HG03159 (cell line): ENCODE data around the gene KCTD13.
"Not testable (repeated sequence)": the region's sequence is repeated elsewhere in the genome, so short reads cannot be mapped to it uniquely, and the experiment has no call there.

Experiments used
- ATAC-seq: cut with Tn5 transposase; IDR thresholded peaks from one replicate; pipeline ENCODE4 v1.9.1; 2021; ENCODE audit warnings: mild to moderate bottlenecking, moderate library complexity; ENCODE audit not compliant: unreplicated experiment

KCTD13 gene

DNA sequence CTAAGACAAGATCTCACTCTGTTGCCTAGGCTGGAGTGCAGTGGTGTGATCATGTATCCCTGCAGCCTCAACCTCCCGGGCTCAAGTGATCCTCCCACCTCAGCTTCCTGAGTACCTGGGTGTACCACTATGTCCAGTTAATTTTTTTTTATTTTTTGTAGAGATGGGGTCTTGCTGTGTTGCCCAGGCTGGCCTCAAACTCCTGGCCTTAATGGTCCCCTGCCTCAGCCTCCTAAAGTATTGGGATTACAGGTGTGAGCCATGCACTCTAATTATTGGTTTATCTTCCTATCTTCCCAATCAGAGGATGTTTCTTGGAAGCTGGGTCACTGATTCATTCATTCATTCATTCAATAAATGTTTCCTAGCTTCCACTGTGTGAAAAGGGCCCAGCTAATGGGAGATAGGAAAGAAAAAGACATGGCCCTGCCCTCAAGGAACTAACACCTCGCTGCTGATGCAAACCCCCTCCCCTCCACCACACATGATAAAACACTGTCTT lies 17.3 kb downstream of the KCTD13 start:
- no peak for ATAC-seq

DNA sequence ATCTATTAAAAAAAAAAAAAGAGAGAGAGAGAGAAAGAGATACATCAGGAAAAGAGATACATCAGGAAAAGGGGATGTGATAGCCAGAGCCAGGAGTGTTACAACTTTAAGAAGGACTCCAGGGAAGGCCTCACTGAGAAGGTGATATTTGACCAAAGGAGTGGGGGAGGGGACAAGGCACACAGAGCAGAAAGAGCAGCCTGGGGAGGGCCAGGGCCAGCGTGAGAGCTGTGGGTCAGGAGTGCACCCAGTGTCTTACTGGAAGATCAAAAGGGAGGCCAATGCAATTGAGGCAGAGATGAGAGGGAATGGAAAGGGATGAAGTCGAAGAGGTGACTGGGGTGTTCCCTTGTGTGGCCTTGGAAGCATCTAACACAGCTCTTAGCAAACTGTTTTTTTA lies 18.1 kb downstream of the KCTD13 start:
- no peak for ATAC-seq

DNA sequence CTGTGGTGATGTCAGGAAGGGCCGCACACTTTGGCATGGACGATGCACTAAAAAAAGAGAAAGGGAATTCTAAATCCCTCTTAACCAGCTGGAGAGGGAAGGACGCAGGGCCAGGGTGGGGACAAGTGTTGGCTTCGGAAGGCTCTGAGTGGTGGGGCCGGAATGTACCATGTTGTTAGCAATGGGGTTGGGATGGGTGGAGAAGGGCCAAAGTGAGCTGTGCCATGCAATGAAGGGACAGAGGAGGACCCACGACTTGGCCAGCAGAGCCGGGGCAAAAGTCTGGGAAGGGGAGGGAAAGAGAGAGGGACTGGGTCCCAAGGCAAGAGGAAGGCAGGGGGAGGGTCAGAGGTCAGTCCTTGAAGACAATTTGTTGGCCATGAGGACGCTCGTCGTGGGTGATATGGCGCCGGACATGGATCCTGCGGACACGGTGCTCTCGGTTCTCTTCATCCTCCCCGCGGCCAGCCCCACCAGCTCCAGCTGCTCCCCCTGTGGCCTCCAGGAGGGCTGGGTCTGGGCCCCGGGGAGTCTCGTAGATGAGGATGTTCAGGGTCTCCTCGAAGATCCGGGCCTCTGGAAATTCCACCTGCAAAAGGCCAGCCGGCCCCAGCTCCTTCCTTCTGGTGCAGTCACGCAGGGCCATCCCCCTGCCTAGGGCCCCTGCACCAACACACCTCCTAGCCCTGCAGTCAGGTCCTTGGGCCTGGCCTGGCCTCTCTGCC lies 19.3 kb downstream of the KCTD13 start:
- ATAC-seq = no peak

DNA sequence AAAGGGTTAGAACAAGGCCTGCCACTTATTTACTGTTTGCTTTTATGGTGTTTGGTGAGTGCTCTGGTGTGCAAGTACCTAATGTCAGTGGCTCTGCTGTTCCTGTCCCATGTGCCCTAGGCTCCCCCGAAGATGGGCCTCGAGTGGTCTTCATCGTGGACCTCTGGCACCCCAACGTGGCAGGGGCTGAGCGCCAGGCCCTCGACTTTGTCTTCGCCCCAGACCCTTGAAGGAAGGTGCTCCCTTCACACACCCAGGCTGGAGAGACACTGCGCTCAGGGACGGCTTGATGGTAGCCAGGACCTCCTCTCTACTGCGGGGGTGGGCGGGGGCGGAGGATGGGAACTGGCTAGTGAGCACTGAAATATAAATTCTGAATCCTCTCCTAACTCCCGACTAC lies 20.4 kb downstream of the KCTD13 start:
- no peak for ATAC-seq

DNA sequence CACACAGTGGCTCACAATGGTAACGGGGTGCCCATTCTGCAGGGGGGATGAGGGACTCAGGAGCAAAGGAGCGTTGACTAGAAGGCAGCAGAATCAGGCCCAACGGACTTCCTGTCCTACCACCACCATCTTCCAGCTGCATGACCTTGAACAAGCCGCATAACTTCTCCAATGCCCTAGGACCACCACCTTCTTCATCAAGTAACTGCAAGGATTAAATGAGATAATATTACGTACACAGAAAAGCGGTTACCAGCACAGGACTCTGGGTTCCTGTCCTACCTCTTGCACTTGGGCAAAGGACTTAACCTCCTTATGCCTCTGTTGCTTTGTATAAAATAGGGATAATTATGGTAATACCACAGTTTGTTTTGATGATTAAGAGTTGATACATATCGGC lies 21.1 kb downstream of the KCTD13 start:
- ATAC-seq = no peak

DNA sequence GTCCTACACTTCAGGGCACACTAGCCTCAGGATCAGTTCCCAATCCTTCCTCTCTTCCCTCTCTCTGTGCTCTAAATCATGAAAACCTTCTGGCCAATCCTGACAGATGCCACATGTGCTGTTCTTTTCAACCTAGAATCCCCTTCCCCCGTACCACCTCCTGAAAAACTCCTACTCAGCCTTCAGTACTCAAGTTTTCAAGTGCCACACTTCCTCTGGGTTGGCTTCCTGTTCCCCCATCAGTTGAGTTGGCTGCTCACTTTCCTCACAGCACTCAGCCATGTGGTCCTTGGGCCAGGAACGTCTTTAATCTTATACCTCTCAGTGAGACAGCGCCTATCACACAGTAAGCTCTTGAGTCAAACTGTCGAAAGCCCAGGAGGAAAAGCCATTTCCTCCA lies 22.4 kb downstream of the KCTD13 start:
- no peak for ATAC-seq

DNA sequence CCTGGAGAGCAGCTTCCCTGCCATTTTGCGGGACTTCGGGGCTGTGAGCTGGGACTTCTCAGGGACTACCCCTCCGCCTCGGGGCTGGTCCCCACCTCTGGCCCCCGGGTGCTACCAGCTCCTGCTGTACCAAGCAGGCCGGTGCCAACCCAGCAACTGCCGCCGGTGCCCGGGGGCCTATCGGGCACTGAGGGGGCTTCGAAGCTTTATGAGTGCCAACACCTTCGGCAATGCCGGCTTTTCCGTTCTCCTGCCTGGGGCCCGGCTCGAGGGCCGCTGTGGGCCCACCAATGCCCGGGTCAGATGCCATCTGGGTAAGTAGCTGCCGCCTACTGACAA lies 24.4 kb downstream of the KCTD13 start:
- no peak for ATAC-seq

DNA sequence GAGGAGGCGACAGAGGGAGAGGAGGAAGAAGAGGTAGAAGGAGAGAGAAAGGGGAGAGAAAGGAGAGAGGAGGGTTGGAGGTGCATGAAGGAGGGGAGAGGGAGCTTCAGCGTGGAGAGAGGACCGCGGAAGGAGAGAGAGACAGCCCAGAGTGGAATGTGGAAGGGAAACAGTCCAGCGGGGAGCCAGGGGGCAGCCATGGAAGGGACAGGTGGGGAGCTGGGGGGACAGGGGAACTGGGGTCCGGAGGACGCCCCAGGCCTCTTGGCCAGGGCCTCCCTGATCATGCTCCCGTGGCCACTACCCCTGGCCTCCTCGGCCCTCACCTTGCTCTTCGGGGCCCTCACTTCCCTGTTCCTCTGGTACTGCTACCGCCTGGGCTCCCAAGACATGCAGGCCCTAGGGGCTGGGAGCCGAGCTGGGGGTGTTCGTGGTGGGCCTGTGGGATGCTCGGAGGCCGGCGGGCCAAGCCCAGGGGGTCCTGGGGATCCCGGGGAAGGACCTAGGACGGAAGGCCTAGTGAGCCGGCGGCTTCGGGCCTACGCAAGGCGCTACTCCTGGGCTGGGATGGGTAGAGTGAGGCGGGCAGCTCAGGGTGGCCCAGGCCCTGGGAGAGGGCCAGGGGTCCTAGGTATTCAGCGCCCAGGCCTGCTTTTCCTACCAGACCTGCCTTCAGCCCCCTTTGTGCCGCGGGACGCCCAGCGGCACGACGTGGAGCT lies 25.0 kb downstream of the KCTD13 start:
- no peak for ATAC-seq

DNA sequence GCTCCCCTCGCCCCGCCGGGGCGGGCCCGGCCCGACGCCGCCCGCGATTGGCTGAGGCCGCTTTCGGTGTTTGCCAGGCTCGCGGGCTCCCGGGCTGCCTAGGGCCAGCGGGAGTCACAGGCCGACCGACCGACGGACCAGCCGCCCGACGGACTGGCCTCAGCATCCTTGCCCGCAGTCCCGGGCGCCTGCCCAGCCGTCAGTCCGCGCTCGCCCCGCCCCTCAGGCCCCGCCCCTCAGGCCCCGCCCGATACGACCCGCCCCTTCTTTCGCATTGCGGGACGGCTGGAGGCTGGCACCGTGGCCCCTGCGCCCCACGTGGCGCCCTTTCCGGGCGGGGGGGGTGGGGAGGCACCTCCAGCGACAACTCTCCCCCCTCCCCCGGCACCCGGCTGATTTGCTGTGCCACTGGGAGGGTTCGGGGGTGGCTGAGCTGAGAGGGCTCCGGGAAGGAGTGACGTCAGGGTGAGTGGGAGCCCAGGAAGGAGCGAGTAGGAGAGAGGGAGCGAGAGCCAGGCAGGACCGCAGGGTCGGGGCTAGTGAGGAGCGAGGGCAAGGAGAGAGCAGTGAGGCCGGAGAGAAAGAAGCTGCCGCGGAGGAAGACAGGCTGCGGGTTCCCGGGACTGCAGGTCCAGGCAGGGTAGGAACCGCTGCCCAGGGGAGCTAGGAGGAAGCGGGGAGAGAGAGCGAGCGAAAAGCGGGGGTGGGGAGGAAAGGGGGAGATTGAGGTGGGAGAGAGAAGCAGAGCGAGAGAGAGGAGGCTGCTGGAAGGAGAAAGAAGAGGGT lies 25.7 kb downstream of the KCTD13 start, which contains the start of gene ASPHD1:
Gene ASPHD1 (plus strand): TSS at position 387 of the 786 bp plus-strand sequence. CDS start 484 bp downstream, outside the sequence.
- ATAC-seq = peak; percentile 57

DNA sequence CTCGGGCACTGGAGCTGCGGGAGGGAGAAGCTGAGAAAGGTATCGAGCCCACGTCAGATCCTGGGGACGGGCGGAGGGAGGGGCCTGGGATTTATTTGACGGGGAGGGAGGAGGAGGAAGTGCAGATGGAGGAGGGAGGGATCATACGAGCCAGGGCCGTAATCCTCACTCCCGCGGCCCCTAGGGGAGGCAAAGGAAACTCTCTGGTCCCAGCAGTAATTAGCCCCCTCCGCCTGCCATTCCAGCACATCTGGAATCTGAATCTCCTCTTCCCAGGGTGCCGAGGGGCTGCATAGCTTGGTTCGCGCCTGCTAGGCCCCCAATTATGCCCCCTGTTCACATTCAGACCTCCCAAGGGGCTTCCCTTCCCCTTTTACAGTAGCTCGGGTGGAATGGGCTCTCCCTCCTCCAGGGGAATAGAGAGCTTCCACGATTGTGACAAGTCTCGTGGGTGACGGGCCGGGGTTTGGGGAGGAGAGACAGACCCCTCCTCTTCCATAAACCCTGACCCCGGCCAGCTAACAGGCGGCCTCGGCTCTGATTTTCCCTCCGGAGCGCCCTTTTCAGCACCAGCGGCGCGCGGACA lies 26.4 kb downstream of the KCTD13 start, which contains the start of gene SEZ6L2:
Gene SEZ6L2 (minus strand): TSS at position 35 of the 586 bp plus-strand sequence. CDS start 531 bp downstream, outside the sequence.
- ATAC-seq = no peak

DNA sequence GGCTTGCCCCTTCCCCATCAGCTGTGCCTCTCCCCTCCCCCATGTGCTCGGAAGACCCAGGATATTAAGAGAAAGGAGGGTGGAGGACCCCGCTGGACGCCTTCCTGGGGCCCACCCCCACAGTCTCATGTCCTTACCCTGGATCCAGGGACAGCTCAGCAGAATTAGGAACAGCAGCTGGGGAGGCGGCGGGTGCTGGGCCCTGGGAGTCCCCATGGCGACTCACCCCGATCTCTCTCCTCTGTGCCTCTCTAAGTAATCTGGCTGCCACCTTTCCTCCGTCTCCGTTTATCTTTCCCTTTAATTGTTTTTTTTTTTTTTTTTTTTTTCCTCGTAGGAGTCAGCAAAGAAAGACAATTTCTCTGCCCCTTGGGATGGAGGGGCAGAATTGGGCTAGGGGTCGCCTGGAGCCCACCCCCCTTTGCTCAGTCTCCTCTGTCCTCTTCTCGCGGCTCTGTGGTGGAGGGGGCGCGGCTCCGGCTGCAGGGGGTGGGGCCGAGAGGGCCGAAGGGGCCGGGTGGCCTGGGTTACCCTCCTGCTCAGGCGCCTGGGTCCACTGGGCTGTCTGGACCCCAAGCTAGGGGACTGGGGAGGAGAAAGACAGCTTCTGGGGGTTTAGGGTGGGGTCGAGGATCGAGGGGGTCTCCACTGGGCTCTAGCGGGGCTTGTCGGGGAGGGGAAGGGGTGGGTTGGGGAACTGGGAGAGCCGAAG lies 27.1 kb downstream of the KCTD13 start:
- no peak for ATAC-seq

DNA sequence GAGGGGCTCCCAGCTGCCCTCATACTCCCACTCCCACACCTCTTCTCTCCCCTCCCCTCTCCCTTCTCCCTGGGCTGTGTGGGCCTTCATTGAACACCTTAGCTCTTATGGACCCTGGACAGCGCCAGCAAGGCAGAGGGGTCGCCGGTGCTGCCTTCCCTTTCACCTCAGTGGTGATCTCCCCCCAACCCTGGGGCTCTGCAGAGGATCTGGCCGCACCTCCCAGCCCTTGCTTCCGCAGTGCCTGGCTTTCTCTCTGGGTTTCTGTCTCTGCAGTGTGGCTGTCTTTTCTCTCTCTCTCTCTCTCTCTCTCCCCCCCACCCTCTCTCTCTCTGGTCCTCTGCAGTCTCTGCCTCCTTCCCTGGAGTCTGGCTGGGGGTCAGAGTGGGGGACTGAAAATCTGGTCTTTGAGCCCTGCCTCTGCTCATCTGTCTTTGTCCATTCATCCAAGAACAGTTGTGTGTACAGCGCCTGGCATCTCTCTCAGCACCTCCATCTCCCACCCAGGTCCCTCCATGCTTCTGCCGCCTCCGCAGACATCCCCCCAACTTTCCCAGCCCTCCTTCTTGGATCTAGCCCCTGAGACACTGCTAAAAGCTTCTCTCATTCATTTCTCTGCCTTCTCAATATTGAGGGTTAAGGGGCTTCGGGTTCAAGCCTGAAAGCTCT lies 27.8 kb downstream of the KCTD13 start:
- ATAC-seq = no peak

DNA sequence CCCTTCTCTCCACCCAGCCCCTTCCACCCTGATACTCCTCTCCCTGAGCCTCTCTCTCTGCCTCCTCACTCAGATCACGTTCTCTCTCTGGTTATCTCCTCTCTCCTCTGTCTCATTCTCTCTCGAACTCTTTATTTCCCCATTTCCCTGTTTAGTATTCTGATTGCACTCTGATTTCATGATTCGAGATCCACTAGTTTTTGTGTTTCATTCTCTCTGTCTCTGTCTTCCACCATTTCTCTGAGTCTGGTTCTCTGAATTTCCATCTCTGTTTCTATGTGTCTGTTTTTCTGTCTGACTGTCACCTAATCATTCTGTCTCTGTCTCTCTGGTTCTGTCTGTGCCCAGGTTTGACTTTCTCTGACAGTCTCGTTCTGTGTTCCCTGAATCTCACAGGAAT lies 28.7 kb downstream of the KCTD13 start:
- ATAC-seq = no peak

DNA sequence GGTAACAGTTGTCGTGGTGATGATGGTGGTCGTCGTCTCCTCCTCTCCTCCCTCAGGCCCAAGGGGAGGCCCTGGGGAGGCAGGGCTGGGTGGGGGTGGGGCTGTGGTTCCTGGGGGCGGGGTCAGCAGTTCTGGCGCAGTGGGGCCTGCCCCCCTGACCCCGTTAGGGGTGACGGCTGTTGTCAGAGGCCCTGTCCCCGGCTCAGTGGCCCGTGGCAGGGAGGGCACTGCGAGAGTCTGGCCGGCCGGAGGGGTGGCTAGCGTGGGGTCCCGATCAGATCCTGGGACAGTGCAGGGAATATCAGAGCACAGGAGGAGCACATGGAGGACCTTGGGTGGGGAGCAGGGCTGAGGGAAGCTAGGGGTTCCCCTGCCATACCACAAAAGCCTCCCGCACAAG lies 29.2 kb downstream of the KCTD13 start:
- ATAC-seq = no peak

DNA sequence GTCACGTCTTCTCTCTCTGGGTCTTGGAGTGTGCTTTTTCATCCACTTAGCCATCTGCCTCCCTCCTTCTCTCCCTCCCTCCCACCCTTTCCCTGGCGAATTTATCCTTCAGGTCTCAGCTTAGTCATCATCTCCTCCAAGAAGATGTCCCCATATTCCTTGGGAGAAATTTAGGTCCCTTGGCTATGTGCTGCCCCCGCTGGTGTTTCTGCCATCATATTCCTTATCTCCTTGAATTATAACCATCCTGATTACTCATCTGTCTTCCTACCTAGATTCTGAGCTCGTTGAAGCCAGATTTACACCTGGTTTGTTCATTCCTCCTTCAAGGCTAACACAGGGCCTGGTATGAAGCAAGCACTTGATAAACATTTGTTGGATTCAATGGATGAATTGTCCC lies 31.7 kb downstream of the KCTD13 start:
- ATAC-seq = no peak

DNA sequence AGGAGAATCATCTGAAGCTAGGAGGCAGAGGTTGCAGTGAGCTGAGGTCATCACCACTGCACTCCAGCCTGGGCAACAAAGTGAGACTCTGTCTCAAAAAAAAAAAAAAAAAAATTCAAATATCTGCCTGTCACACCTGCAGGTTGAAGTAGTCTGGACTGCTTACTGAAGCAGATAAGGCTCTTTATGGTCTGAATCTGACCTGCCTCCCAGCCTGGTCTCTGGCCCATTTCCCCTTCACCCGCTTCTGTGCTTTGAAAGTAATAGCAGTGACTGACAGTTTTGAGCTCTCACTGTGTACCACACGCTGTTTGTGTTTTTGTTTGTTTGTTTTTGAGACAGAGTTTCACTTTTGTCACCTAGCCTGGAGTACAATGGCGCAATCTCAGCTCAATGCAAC lies 32.5 kb downstream of the KCTD13 start:
- no peak for ATAC-seq

DNA sequence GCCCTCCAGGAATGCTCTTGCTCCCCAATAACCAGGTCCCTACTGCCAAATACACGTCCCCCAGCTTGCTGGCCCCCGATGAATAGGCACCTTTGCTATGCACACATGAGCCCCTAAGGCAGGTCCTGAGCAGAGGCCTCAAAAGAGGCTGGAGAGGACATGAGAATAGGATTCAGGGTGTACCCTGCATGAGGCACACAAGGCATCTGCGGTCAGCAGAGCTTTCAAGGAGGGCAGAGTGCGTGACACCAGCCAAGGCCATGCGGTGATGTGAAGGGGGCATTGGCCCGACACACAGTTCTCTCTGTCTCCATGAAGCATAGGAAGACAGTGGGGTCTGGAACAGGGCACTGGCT lies 33.6 kb downstream of the KCTD13 start:
- ATAC-seq = no peak

DNA sequence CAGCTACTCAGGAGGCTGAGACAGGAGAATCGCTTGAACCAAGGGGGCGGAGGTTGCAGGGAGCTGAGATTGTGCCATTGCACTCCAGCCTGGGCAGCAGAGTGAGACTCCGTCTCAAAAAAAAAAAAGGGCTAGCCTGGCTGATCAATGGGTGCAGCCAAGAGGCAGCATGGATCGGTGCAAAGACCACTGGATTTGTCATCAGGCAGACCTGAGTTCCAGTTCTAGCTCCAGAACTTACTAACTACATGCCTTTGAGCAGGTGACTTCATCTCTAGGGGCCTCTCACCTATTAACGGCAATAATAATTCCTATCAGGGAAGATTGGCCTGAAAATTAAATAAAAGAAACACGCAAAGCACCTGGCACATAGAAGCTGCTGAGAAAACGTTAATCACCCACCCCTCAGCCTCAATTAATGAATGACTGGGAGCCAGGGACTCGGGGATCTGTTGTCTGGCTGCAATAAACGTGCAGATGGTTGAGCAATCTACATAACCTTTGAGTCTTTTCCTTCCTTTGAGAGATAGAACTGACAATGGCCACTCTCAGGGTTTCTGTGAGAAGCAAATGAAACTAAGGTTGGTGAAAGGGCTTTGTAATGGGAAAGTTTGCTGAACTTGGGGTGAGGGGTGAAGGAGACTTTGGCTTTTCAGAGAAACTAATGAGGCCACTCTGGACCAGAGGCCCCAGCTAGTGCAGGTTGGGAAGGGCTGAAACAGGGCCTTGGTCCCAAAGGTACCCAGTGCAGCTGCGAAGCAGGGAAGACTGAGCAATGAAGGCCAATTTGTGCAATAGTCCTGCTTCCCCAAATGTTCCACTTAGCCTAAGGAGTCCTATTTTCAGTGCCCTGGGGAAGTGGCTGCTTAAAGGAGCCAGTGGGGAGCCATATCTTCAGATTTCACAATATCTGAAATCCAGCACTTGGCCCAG lies 34.2 kb downstream of the KCTD13 start:
- ATAC-seq = no peak

DNA sequence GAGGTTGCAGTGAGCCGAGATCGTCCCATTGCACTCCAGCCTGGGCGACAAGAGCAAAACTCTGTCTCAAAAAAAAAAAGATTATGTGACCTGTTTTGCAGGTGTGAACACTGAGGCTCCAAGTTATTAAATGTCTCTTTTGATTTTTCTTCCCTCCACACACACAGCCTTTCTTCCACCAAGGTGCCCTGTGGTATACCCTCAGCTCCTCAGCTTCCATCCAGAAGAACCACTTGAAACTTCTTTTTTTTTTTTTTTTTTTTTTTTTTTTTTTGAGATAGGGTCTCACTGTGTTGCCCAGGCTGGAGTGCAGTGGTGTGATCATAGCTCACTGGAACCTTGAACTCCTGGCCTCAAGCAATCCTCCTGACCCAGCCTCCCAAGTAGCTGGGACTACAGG lies 36.7 kb downstream of the KCTD13 start:
- not testable (repeated sequence) for ATAC-seq
